ENCODE results near the gene OPRM1. TPM values are rescaled to one million over a fixed set of nuclear protein-coding genes. Genes with fewer than 3 reads are reported as not detected.

Gene OPRM1
- not detected in 5 replicates for total RNA-seq (2022; extraction: Qiagen RNA extraction)

GRCh38 chr6:154039231-154039842, at the start of gene OPRM1:
Gene OPRM1 (plus strand): TSS chr6:154039240. CDS start chr6:154039545, 305 bp downstream.

Data from A549 treated with dexamethasone at 1 μM for 4 hours (cell line).